GM12878 (cell line): ENCODE data around the gene LGI2. TPM values are rescaled to one million over a fixed set of nuclear protein-coding genes. Genes with fewer than 3 reads are reported as not detected.

Experiments
- ATAC-seq: fragments of 200-7000 bp; cut with Tn5 transposase; 3 replicates; pipeline ENCODE4 v1.9.1; 2020; ENCODE audit warnings: mild to moderate bottlenecking, moderate library complexity
- BruUV-seq: library from RNA; stranded (reverse); fragments of 400-500 nt; replicated peaks from 2 replicates; lab custom pipeline; 2021; lab: Mats Ljungman, UMichigan
- CTCF ChIA-PET: fragments of 300-600 bp; sonication (Branson Sonifier 250); formaldehyde crosslinking; extraction: SDS; loops from one replicate; lab custom pipeline; 2021; ENCODE audit warnings: inconsistent platforms; lab: Yijun Ruan, JAX
- POLR2A ChIA-PET: fragments of 350-600 bp; formaldehyde crosslinking; extraction: SDS; loops from one replicate; lab custom pipeline; 2021; ENCODE audit warnings: inconsistent platforms; lab: Charles Lee
- RAD21 ChIA-PET: fragments of 300-600 bp; sonication (Branson Sonifier 250); formaldehyde crosslinking; loops from one replicate; lab custom pipeline; 2023; ENCODE audit warnings: antibody characterized with exemption; ENCODE audit not compliant: unreplicated experiment; lab: Charles Lee
- SMC1A ChIA-PET: fragments of 300-600 bp; sonication (Branson Sonifier 250); formaldehyde crosslinking; loops from one replicate; lab custom pipeline; 2023; ENCODE audit not compliant: unreplicated experiment, uncharacterized antibody; lab: Charles Lee
- DNase-seq: peaks from one replicate; pipeline ENCODE4 v3.0.0-alpha.2; 2011; ENCODE audit warnings: low read depth, low spot score
- FAIRE-seq: peaks from 3 replicates; lab custom pipeline; 2011; peaks lifted over from hg19 to GRCh38; lab: Jason Lieb, UNC
- H2AFZ ChIP-seq: 2 replicates; pipeline ENCODE4 v1.6.0; 2011; ENCODE audit warnings: low read depth, low read length, control low read depth; ENCODE audit not compliant: control insufficient read depth
- H3K27ac ChIP-seq: 2 replicates; pipeline ENCODE4 v1.5.1; 2011; ENCODE audit warnings: control low read depth; ENCODE audit not compliant: control insufficient read depth, insufficient read depth
- H3K27me3 ChIP-seq, 2 experiments: replicated peaks in 1 of 2; 2 replicates each; pipeline versions ENCODE4 v1.6.0 to v1.6.1; 2011; ENCODE audit warnings: low read length in 1 of 2; ENCODE audit not compliant: control insufficient read depth in 2 of 2, insufficient read depth in 2 of 2
- H3K36me3 ChIP-seq, 2 experiments: 2 replicates each; pipeline ENCODE4 v1.5.1; 2011; ENCODE audit warnings: low read length in 1 of 2; ENCODE audit not compliant: control insufficient read depth in 2 of 2, insufficient read depth in 2 of 2
- H3K4me1 ChIP-seq: 2 replicates; pipeline ENCODE4 v1.6.1; 2011; ENCODE audit warnings: mild to moderate bottlenecking, low read length, moderate library complexity, mixed read lengths; ENCODE audit not compliant: control insufficient read depth, insufficient read depth
- H3K4me2 ChIP-seq: 2 replicates; pipeline ENCODE4 v1.6.0; 2011; ENCODE audit warnings: control low read depth; ENCODE audit not compliant: control insufficient read depth, insufficient read depth
- H3K4me3 ChIP-seq: fragments of 200-600 bp; sonication (generic); 2 replicates; pipeline ENCODE4 v1.5.1; 2016
- H3K79me2 ChIP-seq: 2 replicates; pipeline ENCODE4 v1.6.0; 2011; ENCODE audit warnings: low read length; ENCODE audit not compliant: control insufficient read depth, insufficient read depth
- H3K9ac ChIP-seq: 2 replicates; pipeline ENCODE4 v1.8.0; 2011; ENCODE audit warnings: low read length, control low read depth, mixed read lengths; ENCODE audit not compliant: control insufficient read depth, insufficient read depth
- H3K9me3 ChIP-seq: replicated peaks from 3 replicates; pipeline ENCODE4 v1.5.1; 2011; ENCODE audit warnings: mild to moderate bottlenecking, low read length; ENCODE audit not compliant: control insufficient read depth, insufficient read depth
- H4K20me1 ChIP-seq: 2 replicates; pipeline ENCODE4 v1.6.0; 2011; ENCODE audit not compliant: control insufficient read depth, insufficient read depth
- ASH2L ChIP-seq: fragments of 300-600, 200-600 bp; sonication (generic); IDR thresholded peaks from 2 replicates; pipeline ENCODE4 v1.6.1; 2017; ENCODE audit warnings: low read depth, mild to moderate bottlenecking, borderline replicate concordance
- BRCA1 ChIP-seq: IDR thresholded peaks from 2 replicates; pipeline ENCODE4 v1.6.1; 2011; ENCODE audit warnings: low read depth, low read length, improper control_type of control experiment
- CTCF ChIP-seq, 3 experiments: IDR thresholded peaks in 2 of 3; conservative IDR thresholded peaks in 1 of 3; 2 replicates each; pipeline ENCODE4 v1.5.1; 2011; ENCODE audit warnings: low read depth in 3 of 3, low read length in 3 of 3, mild to moderate bottlenecking in 3 of 3, control low read depth in 2 of 3, moderate library complexity in 2 of 3, inconsistent platforms in 1 of 3, mixed read lengths in 1 of 3; ENCODE audit not compliant: control insufficient read depth in 2 of 3, insufficient read depth in 1 of 3; ENCODE audit errors: extremely low read depth in 1 of 3
- EZH2 ChIP-seq: IDR thresholded peaks from 2 replicates; pipeline ENCODE4 v1.6.1; 2012; ENCODE audit warnings: low read depth, mild to moderate bottlenecking, control low read depth, inconsistent platforms, low read length, borderline replicate concordance; ENCODE audit not compliant: control insufficient read depth
- HDAC2 ChIP-seq: fragments of 200-600 bp; sonication (generic); IDR thresholded peaks from 2 replicates; pipeline ENCODE4 v1.6.1; 2017
- IRF4 ChIP-seq: IDR thresholded peaks from 2 replicates; pipeline ENCODE4 v1.6.1; 2011; ENCODE audit warnings: low read depth, low read length
- MAX ChIP-seq: IDR thresholded peaks from 2 replicates; pipeline ENCODE4 v1.6.1; 2012; ENCODE audit warnings: low read depth, low read length, improper control_type of control experiment
- MXI1 ChIP-seq: fragments of 150-350 bp; IDR thresholded peaks from 2 replicates; pipeline ENCODE4 v1.6.1; 2011; ENCODE audit warnings: low read depth, mild to moderate bottlenecking, inconsistent platforms, low read length, improper control_type of control experiment
- MYC ChIP-seq: IDR thresholded peaks from 2 replicates; pipeline ENCODE4 v1.6.1; 2011; ENCODE audit warnings: mild to moderate bottlenecking, low read length, moderate library complexity, inconsistent platforms; ENCODE audit not compliant: insufficient read depth, insufficient replicate concordance, insufficient read length, severe bottlenecking
- POLR2AphosphoS5 ChIP-seq: IDR thresholded peaks from 2 replicates; pipeline ENCODE4 v1.6.1; 2011; ENCODE audit warnings: mild to moderate bottlenecking, low read length, inconsistent platforms
- SP1 ChIP-seq: IDR thresholded peaks from one replicate; pipeline ENCODE4 v1.6.1; 2011; ENCODE audit warnings: low read depth, low read length
- SREBF1 ChIP-seq: IDR thresholded peaks from 2 replicates; pipeline ENCODE4 v1.6.1; 2012; ENCODE audit warnings: mild to moderate bottlenecking, low read length
- TARDBP ChIP-seq: IDR thresholded peaks from 2 replicates; pipeline ENCODE4 v1.6.1; 2016; ENCODE audit warnings: borderline replicate concordance
- TCF12 ChIP-seq: IDR thresholded peaks from 2 replicates; pipeline ENCODE4 v1.6.1; 2011; ENCODE audit warnings: low read depth, mild to moderate bottlenecking, low read length
- WGBS: methylation state at CpG from one replicate; pipeline ENCODE4 v1.1.6; 2016; ENCODE audit warnings: low lambda C conversion rate; ENCODE audit not compliant: insufficient replicate concordance, insufficient coverage; ENCODE audit errors: missing lambda C conversion rate; 5-methylcytosine and 5-hydroxymethylcytosine counted together
- in situ Hi-C: fragments of 300-500 bp; cut with MboI; formaldehyde crosslinking; loops from 9 replicates; pipeline ENCODE4 v1.14.3; 2018; ENCODE audit warnings: mixed read lengths
- intact Hi-C: fragments of 100-400 bp; cut with micrococcal nuclease; formaldehyde crosslinking; loops from one replicate; pipeline ENCODE4 v1.14.2; 2022; ENCODE audit not compliant: unreplicated experiment
- polyA plus RNA-seq, 11 experiments: library from polyadenylated mRNA; depleted of rRNA in 4 of 11; unstranded in 6 of 11; stranded (reverse) in 5 of 11; fragments of >200 nt; fragmentation: Nextera tagmentation in 4 of 11; fragmentation: Illumina TruSeq in 1 of 11; extraction: Ambion mirVana in 4 of 11; extraction: Trizol in 1 of 11; gene quantifications; 1 replicate in 1 of 11; 2 replicates in 10 of 11; pipeline versions ENCODE4 v1.2.1 to v1.2.3, GENCODE V29; 2011 to 2016; ENCODE audit warnings: inconsistent platforms in 2 of 11, missing spikeins in 2 of 11, low read depth in 1 of 11
- total RNA-seq, 4 experiments: library from RNA; depleted of rRNA in 3 of 4; stranded (reverse); fragments of >200 nt in 3 of 4; fragmentation: Illumina TruSeq in 1 of 4; extraction: Trizol in 1 of 4; gene quantifications; 2 replicates each; pipeline versions ENCODE4 v1.2.1 to v1.2.3, GENCODE V29; 2013 to 2021

LGI2 gene
- total and polyA plus RNA-seq, 10 of the 15 experiments (the other 5 are each of a cell fraction or from before 2014, with no cell fraction given): not detected

GRCh38 chr4:25060963-25061340 is 30.2 kb upstream of the LGI2 start:
- DNase-seq (no peak), ATAC-seq (no peak), FAIRE-seq (no peak)
- POLR2A ChIA-PET: no interaction called here
- no peak overlapping the region for H3K4me3 ChIP-seq
- in situ Hi-C loops (no loop called here), intact Hi-C loops (no loop called here)
- BruUV-seq: no TSS peak
- RAD21 ChIA-PET: no interaction called here
- H3K4me1 ChIP-seq: no peaks in the 10 kb centered on the region
- no peak overlapping the region for H2AFZ ChIP-seq
- no peaks in the 10 kb centered on the region for H3K36me3 ChIP-seq
- H3K9ac ChIP-seq: no peak overlapping the region
- TF ChIP-seq SREBF1: no peak
- TF ChIP-seq SP1: no peak
- TF ChIP-seq MYC: no peak
- TF ChIP-seq EZH2: no peak
- no peak for TF ChIP-seq POLR2AphosphoS5
- no peak for TF ChIP-seq MXI1
- TF ChIP-seq CTCF (IDR thresholded peaks at IDR 0.05 in 2 of 3, conservative IDR thresholded peaks at IDR 0.05 in 1 of 3; ENCODE audit: control insufficient read depth in 2 of 3, extremely low read depth in 1 of 3, insufficient read depth in 1 of 3, low read depth in 3 of 3, low read length in 3 of 3): no peak
- no peak for TF ChIP-seq ASH2L
- TF ChIP-seq MAX: no peak
- no peak for TF ChIP-seq TCF12
- no peak for TF ChIP-seq BRCA1
- no peak for TF ChIP-seq HDAC2
- TF ChIP-seq TARDBP: no peak
- no peak for TF ChIP-seq IRF4
- SMC1A ChIA-PET: no interaction called here
- H3K79me2 ChIP-seq: no peaks in the 10 kb centered on the region
- 0 out of 4 replicates have a peak, but pooled peaks cover 0 to 1% of the 10 kb centered on the region in 2 experiments for H3K27me3 ChIP-seq
- no peak overlapping the region for H3K4me2 ChIP-seq
- no peaks in the 10 kb centered on the region for H3K9me3 ChIP-seq
- no peaks in the 10 kb centered on the region for H4K20me1 ChIP-seq
- CTCF ChIA-PET: no interaction called here
- no peak overlapping the region for H3K27ac ChIP-seq
- WGBS: 32% methylated on average over 5 of the region's 5 CpGs
